Measurements from ENCODE around the gene DNAJC2.

The DNAJC2 gene

DNA sequence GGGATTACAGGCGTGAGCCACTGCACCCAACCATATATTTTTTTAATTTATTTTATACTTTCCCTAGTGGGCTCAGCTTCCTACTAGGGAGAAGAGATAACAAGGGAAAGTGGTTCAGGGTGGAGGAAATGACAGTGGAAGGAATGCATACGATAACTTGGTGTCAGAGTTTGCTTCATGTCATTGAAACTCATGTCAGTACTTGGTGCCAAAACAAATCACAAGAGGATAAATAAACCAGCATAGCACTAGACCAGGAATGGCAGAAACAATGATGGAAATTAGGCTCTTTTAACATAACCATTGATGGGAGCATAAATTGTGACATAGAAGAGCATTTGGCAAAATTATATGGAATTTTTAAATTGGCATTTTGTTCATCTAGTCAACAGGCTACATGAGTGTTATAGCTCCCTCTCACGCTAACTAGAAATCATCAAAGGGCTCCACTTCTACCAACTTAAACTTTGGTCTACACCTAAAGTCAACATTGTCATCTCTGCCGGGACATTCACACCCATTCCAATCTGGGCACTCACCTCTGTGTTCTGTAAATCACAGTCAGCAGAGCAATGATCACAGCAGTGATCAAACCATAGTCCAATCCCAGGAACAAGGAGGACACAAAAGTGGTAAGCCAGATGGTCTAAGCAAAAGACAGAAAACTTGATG, 44.0 kb upstream of the DNAJC2 start:
- Histone ChIP-seq H4K8ac (ENCODE audit: low read depth, low read length) (no peak overlapping the region), H3K27me3 (ENCODE audit: control insufficient read depth in 3 of 3, insufficient read depth in 3 of 3, low read depth in 1 of 3, low read length in 3 of 3) (no peaks in the 10 kb centered on the region), H3K14ac (ENCODE audit: low read length) (no peak overlapping the region), H2BK15ac (ENCODE audit: low read length) (no peak overlapping the region), H3K79me1 (ENCODE audit: low read depth, low read length) (no peaks in the 10 kb centered on the region), H3K9ac (ENCODE audit: low read depth, low read length, poor library complexity) (no peak overlapping the region), H2BK12ac (ENCODE audit: low read length) (no peak overlapping the region), H2AFZ (ENCODE audit: low read length) (no peak overlapping the region), H3K4me3 (ENCODE audit: low read length in 2 of 2) (no peak overlapping the region), H3K36me3 (replicated peaks in 1 of 2; ENCODE audit: control insufficient read depth in 2 of 2, insufficient read depth in 2 of 2, low read length in 2 of 2) (no peaks in the 10 kb centered on the region), H3K23ac (ENCODE audit: low read depth, low read length, poor library complexity) (no peak overlapping the region), H2AK5ac (ENCODE audit: low read depth, low read length) (no peak overlapping the region), H2BK5ac (ENCODE audit: low read length) (no peak overlapping the region), H3K4me1 (ENCODE audit: control insufficient read depth in 2 of 2, insufficient read depth in 1 of 2, low read depth in 1 of 2, low read length in 2 of 2) (no peaks in the 10 kb centered on the region), H3K27ac (replicated peaks; ENCODE audit: low read length) (no peak overlapping the region), H3K4me2 (ENCODE audit: insufficient read depth, low read length, poor library complexity, severe bottlenecking) (no peak overlapping the region), H3K9me3 (replicated peaks in 1 of 2; ENCODE audit: control insufficient read depth in 2 of 2, insufficient read depth in 1 of 2, low read depth in 1 of 2, low read length in 2 of 2) (no peaks in the 10 kb centered on the region), H2BK120ac (ENCODE audit: low read depth, low read length) (no peak overlapping the region), H3K4ac (ENCODE audit: low read length) (no peak overlapping the region), H4K91ac (ENCODE audit: low read depth, low read length, poor library complexity) (no peak overlapping the region), H3K18ac (ENCODE audit: low read length) (no peak overlapping the region)
- DNase-seq (ENCODE audit: low spot score): no peak
- no CpG with 5 or more reads among the region's 4 CpGs for WGBS, 2 donors (ENCODE audit: extremely low coverage in 2 of 2, insufficient read length in 2 of 2, insufficient replicate concordance in 1 of 2)

DNA sequence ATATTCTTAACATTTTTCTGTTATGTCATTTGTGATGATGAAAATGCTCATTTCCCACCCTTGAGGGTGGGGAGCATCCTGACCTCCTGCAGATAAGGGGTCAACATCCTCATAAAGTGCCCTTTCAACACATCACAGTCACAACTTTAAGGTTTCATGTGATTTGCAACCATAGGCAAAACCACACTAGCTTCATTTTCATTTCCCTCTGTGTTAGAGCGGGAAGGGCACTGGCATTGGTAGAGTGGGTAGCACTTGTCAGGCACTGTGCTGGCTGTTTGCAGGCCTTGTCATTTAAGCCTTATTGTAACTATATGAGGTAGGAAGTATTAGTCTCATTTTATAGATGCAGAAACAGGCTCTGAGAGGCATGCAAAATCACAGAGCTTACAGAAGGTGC, 42.7 kb upstream of the DNAJC2 start:
- Histone ChIP-seq H3K18ac (ENCODE audit: low read length) (no peak overlapping the region), H3K4me2 (ENCODE audit: insufficient read depth, low read length, poor library complexity, severe bottlenecking) (no peak overlapping the region), H4K91ac (ENCODE audit: low read depth, low read length, poor library complexity) (no peak overlapping the region), H2AK5ac (ENCODE audit: low read depth, low read length) (no peak overlapping the region), H2BK15ac (ENCODE audit: low read length) (no peak overlapping the region), H3K79me1 (ENCODE audit: low read depth, low read length) (no peaks in the 10 kb centered on the region), H2BK120ac (ENCODE audit: low read depth, low read length) (no peak overlapping the region), H2BK5ac (ENCODE audit: low read length) (no peak overlapping the region), H3K27me3 (ENCODE audit: control insufficient read depth in 3 of 3, insufficient read depth in 3 of 3, low read depth in 1 of 3, low read length in 3 of 3) (no peaks in the 10 kb centered on the region), H3K23ac (ENCODE audit: low read depth, low read length, poor library complexity) (no peak overlapping the region), H3K4me1 (ENCODE audit: control insufficient read depth in 2 of 2, insufficient read depth in 1 of 2, low read depth in 1 of 2, low read length in 2 of 2) (no peaks in the 10 kb centered on the region), H3K36me3 (replicated peaks in 1 of 2; ENCODE audit: control insufficient read depth in 2 of 2, insufficient read depth in 2 of 2, low read length in 2 of 2) (no peaks in the 10 kb centered on the region), H3K4me3 (ENCODE audit: low read length in 2 of 2) (no peak overlapping the region), H3K14ac (ENCODE audit: low read length) (no peak overlapping the region), H2BK12ac (ENCODE audit: low read length) (no peak overlapping the region), H3K9me3 (replicated peaks in 1 of 2; ENCODE audit: control insufficient read depth in 2 of 2, insufficient read depth in 1 of 2, low read depth in 1 of 2, low read length in 2 of 2) (no peaks in the 10 kb centered on the region), H3K9ac (ENCODE audit: low read depth, low read length, poor library complexity) (no peak overlapping the region), H2AFZ (ENCODE audit: low read length) (no peak overlapping the region), H3K27ac (replicated peaks; ENCODE audit: low read length) (no peak overlapping the region), H3K4ac (ENCODE audit: low read length) (no peak overlapping the region), H4K8ac (ENCODE audit: low read depth, low read length) (no peak overlapping the region)
- no CpG with 5 or more reads among the region's 1 CpG for WGBS, 2 donors (ENCODE audit: extremely low coverage in 2 of 2, insufficient read length in 2 of 2, insufficient replicate concordance in 1 of 2)
- no peak for DNase-seq (ENCODE audit: low spot score)

DNA sequence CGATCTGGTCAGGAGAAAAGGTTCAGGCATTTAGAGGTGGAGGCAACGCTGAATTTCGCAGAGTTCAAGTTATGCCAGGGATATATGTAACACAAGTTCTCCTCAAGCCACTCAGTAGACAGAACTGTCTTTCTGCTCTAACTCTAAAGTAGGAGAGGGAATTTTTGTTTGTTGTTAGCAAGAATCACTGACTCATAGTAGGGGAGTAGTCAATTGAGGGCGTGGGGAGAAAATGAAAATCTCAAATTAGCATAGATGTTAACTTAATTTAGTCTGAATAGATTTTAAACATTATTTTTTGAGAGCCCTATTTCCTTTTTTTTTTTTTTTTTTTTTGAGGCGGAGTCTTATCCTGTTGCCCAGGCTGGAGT, 37.5 kb upstream of the DNAJC2 start:
- Histone ChIP-seq H3K9ac (ENCODE audit: low read depth, low read length, poor library complexity) (no peak overlapping the region), H3K27me3 (ENCODE audit: control insufficient read depth in 3 of 3, insufficient read depth in 3 of 3, low read depth in 1 of 3, low read length in 3 of 3) (peaks cover 0 to 5% (median 0%) of the 10 kb centered on the region in 3 experiments)

DNA sequence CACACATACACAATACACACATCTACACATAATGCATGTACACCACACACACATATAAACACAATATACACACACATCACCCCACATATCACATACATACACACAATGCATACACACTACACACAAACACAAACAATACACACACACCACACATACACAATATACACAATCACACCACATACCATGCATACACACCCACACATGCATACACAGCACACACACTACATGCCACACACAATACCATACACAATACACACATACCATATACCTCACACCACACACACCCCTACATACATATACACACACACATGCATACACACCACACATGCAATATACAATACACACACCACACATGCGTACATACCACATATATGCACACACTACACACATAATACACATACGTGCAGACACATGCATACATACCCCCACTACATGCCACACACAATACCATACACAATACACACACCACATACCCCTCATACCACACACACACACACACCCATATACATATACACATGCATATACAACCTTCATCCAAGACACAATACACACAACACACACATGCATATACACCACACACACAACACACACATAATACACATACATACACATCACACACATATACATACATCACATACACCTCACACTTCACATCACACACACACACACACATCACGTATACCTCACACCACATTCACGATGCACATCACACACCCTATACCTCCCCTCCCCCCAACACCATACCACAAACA, 36.9 kb upstream of the DNAJC2 start:
- Histone ChIP-seq H3K27me3 (ENCODE audit: control insufficient read depth in 3 of 3, insufficient read depth in 3 of 3, low read depth in 1 of 3, low read length in 3 of 3) (peaks cover 0 to 5% (median 0%) of the 10 kb centered on the region in 3 experiments), H3K36me3 (replicated peaks in 1 of 2; ENCODE audit: control insufficient read depth in 2 of 2, insufficient read depth in 2 of 2, low read length in 2 of 2) (no peaks in the 10 kb centered on the region), H4K91ac (ENCODE audit: low read depth, low read length, poor library complexity) (no peak overlapping the region), H2BK12ac (ENCODE audit: low read length) (no peak overlapping the region), H3K14ac (ENCODE audit: low read length) (no peak overlapping the region), H3K27ac (replicated peaks; ENCODE audit: low read length) (no peak overlapping the region), H3K18ac (ENCODE audit: low read length) (no peak overlapping the region), H3K9ac (ENCODE audit: low read depth, low read length, poor library complexity) (peak overlapping the region; percentile 22), H2BK15ac (ENCODE audit: low read length) (no peak overlapping the region), H2AK5ac (ENCODE audit: low read depth, low read length) (no peak overlapping the region), H3K4me2 (ENCODE audit: insufficient read depth, low read length, poor library complexity, severe bottlenecking) (no peak overlapping the region), H3K4ac (ENCODE audit: low read length) (no peak overlapping the region), H2AFZ (ENCODE audit: low read length) (no peak overlapping the region), H2BK5ac (ENCODE audit: low read length) (no peak overlapping the region), H3K9me3 (replicated peaks in 1 of 2; ENCODE audit: control insufficient read depth in 2 of 2, insufficient read depth in 1 of 2, low read depth in 1 of 2, low read length in 2 of 2) (peaks cover 0 to 2% of the 10 kb centered on the region in 2 donors), H3K23ac (ENCODE audit: low read depth, low read length, poor library complexity) (no peak overlapping the region), H3K4me1 (ENCODE audit: control insufficient read depth in 2 of 2, insufficient read depth in 1 of 2, low read depth in 1 of 2, low read length in 2 of 2) (no peaks in the 10 kb centered on the region), H2BK120ac (ENCODE audit: low read depth, low read length) (no peak overlapping the region), H3K79me1 (ENCODE audit: low read depth, low read length) (no peaks in the 10 kb centered on the region), H4K8ac (ENCODE audit: low read depth, low read length) (no peak overlapping the region), H3K4me3 (ENCODE audit: low read length in 2 of 2) (peak overlapping the region in 1 of 2 donors; percentile 19)
- no peak for DNase-seq (ENCODE audit: low spot score)
- 100% methylated on average over 2 of the region's 4 CpGs; no CpG with 5 or more reads in 1 of the 2 donors for WGBS, 2 donors (ENCODE audit: extremely low coverage in 2 of 2, insufficient read length in 2 of 2, insufficient replicate concordance in 1 of 2)

More for the DNA sequence above, 37.5 kb upstream of the DNAJC2 start:
- Histone ChIP-seq H3K4me3 (ENCODE audit: low read length in 2 of 2) (no peak overlapping the region), H3K4me1 (ENCODE audit: control insufficient read depth in 2 of 2, insufficient read depth in 1 of 2, low read depth in 1 of 2, low read length in 2 of 2) (no peaks in the 10 kb centered on the region), H4K8ac (ENCODE audit: low read depth, low read length) (no peak overlapping the region), H2BK15ac (ENCODE audit: low read length) (no peak overlapping the region), H3K23ac (ENCODE audit: low read depth, low read length, poor library complexity) (no peak overlapping the region), H3K79me1 (ENCODE audit: low read depth, low read length) (no peaks in the 10 kb centered on the region), H2BK12ac (ENCODE audit: low read length) (no peak overlapping the region), H2AFZ (ENCODE audit: low read length) (no peak overlapping the region), H2BK120ac (ENCODE audit: low read depth, low read length) (no peak overlapping the region), H2AK5ac (ENCODE audit: low read depth, low read length) (no peak overlapping the region), H3K14ac (ENCODE audit: low read length) (no peak overlapping the region), H2BK5ac (ENCODE audit: low read length) (no peak overlapping the region), H3K4me2 (ENCODE audit: insufficient read depth, low read length, poor library complexity, severe bottlenecking) (no peak overlapping the region), H3K9me3 (replicated peaks in 1 of 2; ENCODE audit: control insufficient read depth in 2 of 2, insufficient read depth in 1 of 2, low read depth in 1 of 2, low read length in 2 of 2) (peaks cover 0 to 2% of the 10 kb centered on the region in 2 donors), H3K4ac (ENCODE audit: low read length) (no peak overlapping the region), H3K36me3 (replicated peaks in 1 of 2; ENCODE audit: control insufficient read depth in 2 of 2, insufficient read depth in 2 of 2, low read length in 2 of 2) (no peaks in the 10 kb centered on the region), H3K18ac (ENCODE audit: low read length) (no peak overlapping the region), H3K27ac (replicated peaks; ENCODE audit: low read length) (no peak overlapping the region), H4K91ac (ENCODE audit: low read depth, low read length, poor library complexity) (no peak overlapping the region)
- WGBS, 2 donors (ENCODE audit: extremely low coverage in 2 of 2, insufficient read length in 2 of 2, insufficient replicate concordance in 1 of 2): no CpG with 5 or more reads among the region's 5 CpGs
- DNase-seq (ENCODE audit: low spot score): no peak
